ENCODE data around the gene METTL24.

DNA sequence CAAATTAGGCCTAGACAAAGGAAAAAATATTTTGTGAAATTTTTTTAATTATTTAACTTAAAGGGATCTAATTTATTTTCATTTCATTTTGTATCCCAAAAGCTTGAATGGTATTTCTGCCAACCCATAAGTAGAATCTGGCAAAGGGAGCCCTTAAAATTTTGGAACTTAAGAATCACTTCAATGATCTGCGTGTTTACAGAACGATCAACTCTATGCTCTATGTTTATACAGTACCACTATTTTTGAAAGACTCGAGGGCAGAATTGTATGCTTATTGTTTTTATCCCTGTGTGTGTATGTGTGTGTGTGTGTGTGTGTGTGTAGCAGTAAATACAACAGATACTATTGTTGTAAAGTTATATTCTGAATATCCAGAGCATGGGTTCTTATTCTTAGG, 39.2 kb downstream of the METTL24 start:
- TF ChIP-seq, protein P1, sequence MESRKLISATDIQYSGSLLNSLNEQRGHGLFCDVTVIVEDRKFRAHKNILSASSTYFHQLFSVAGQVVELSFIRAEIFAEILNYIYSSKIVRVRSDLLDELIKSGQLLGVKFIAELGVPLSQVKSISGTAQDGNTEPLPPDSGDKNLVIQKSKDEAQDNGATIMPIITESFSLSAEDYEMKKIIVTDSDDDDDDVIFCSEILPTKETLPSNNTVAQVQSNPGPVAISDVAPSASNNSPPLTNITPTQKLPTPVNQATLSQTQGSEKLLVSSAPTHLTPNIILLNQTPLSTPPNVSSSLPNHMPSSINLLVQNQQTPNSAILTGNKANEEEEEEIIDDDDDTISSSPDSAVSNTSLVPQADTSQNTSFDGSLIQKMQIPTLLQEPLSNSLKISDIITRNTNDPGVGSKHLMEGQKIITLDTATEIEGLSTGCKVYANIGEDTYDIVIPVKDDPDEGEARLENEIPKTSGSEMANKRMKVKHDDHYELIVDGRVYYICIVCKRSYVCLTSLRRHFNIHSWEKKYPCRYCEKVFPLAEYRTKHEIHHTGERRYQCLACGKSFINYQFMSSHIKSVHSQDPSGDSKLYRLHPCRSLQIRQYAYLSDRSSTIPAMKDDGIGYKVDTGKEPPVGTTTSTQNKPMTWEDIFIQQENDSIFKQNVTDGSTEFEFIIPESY (CRISPR knock-in tag; IDR thresholded peaks at IDR 0.05) = no peak
- TF ChIP-seq, protein P2, sequence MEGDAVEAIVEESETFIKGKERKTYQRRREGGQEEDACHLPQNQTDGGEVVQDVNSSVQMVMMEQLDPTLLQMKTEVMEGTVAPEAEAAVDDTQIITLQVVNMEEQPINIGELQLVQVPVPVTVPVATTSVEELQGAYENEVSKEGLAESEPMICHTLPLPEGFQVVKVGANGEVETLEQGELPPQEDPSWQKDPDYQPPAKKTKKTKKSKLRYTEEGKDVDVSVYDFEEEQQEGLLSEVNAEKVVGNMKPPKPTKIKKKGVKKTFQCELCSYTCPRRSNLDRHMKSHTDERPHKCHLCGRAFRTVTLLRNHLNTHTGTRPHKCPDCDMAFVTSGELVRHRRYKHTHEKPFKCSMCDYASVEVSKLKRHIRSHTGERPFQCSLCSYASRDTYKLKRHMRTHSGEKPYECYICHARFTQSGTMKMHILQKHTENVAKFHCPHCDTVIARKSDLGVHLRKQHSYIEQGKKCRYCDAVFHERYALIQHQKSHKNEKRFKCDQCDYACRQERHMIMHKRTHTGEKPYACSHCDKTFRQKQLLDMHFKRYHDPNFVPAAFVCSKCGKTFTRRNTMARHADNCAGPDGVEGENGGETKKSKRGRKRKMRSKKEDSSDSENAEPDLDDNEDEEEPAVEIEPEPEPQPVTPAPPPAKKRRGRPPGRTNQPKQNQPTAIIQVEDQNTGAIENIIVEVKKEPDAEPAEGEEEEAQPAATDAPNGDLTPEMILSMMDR (CRISPR knock-in tag; IDR thresholded peaks at IDR 0.05) = no peak
- TF ChIP-seq NCOR1 (IDR thresholded peaks at IDR 0.05; ENCODE audit: borderline replicate concordance, low read length) = no peak
- no peak for TF ChIP-seq HNRNPK (IDR thresholded peaks at IDR 0.05; ENCODE audit: low read depth, low read length, poor library complexity, severe bottlenecking)
- TF ChIP-seq HNF4G (IDR thresholded peaks at IDR 0.05; ENCODE audit: borderline replicate concordance, low read depth, low read length) = no peak
- no peak for TF ChIP-seq HNF4G (CRISPR knock-in tag; IDR thresholded peaks at IDR 0.05; ENCODE audit: borderline replicate concordance, low read depth)
- no peak for TF ChIP-seq RBAK (CRISPR knock-in tag; IDR thresholded peaks at IDR 0.05)
- TF ChIP-seq ZC3H13 (CRISPR knock-in tag; IDR thresholded peaks at IDR 0.05) = no peak
- no peak for TF ChIP-seq ZNF703 (CRISPR knock-in tag; IDR thresholded peaks at IDR 0.05; ENCODE audit: borderline replicate concordance)
- TF ChIP-seq, protein P3, sequence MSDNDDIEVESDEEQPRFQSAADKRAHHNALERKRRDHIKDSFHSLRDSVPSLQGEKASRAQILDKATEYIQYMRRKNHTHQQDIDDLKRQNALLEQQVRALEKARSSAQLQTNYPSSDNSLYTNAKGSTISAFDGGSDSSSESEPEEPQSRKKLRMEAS (IDR thresholded peaks at IDR 0.05) = no peak
- no peak for TF ChIP-seq STAT5B (CRISPR knock-in tag; IDR thresholded peaks at IDR 0.05)
- no peak for TF ChIP-seq ERF (CRISPR knock-in tag; IDR thresholded peaks at IDR 0.05)
- TF ChIP-seq EHMT2 (IDR thresholded peaks at IDR 0.05; ENCODE audit: borderline replicate concordance, low read depth, low read length) = no peak
- TF ChIP-seq ATF1 (CRISPR knock-in tag; IDR thresholded peaks at IDR 0.05) = no peak
- TF ChIP-seq, protein P4, sequence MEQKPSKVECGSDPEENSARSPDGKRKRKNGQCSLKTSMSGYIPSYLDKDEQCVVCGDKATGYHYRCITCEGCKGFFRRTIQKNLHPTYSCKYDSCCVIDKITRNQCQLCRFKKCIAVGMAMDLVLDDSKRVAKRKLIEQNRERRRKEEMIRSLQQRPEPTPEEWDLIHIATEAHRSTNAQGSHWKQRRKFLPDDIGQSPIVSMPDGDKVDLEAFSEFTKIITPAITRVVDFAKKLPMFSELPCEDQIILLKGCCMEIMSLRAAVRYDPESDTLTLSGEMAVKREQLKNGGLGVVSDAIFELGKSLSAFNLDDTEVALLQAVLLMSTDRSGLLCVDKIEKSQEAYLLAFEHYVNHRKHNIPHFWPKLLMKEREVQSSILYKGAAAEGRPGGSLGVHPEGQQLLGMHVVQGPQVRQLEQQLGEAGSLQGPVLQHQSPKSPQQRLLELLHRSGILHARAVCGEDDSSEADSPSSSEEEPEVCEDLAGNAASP (CRISPR knock-in tag; IDR thresholded peaks at IDR 0.05; ENCODE audit: borderline replicate concordance) = no peak

Data from HepG2 (cell line).